HEK293 (cell line): ENCODE results near the gene GDF7.

Source experiments
- CTCF ChIP-seq: fragments of 450-650 bp; formaldehyde crosslinking; IDR thresholded peaks from 2 replicates; pipeline ENCODE4 v1.5.1; 2016; ENCODE audit warnings: missing biosample characterization, missing genetic modification characterization
- GLIS2 ChIP-seq: fragments of 450-650 bp; formaldehyde crosslinking; IDR thresholded peaks from 2 replicates; pipeline ENCODE4 v1.5.1; 2016; ENCODE audit warnings: missing biosample characterization, missing genetic modification characterization
- HOXC10 ChIP-seq: sonication (generic); formaldehyde crosslinking; IDR thresholded peaks from 2 replicates; pipeline ENCODE4 v1.8.1; 2023; ENCODE audit warnings: mild to moderate bottlenecking, missing genetic modification reagents
- MYNN ChIP-seq: fragments of 450-650 bp; formaldehyde crosslinking; IDR thresholded peaks from 2 replicates; pipeline ENCODE4 v1.5.1; 2016; ENCODE audit warnings: missing biosample characterization, missing genetic modification characterization, borderline replicate concordance
- YY1 ChIP-seq: fragments of 450-650 bp; formaldehyde crosslinking; IDR thresholded peaks from 2 replicates; pipeline ENCODE4 v1.5.1; 2018; ENCODE audit warnings: missing biosample characterization, missing genetic modification characterization
- ZBTB26 ChIP-seq: fragments of 450-650 bp; formaldehyde crosslinking; optimal IDR thresholded peaks from 2 replicates; pipeline ENCODE3; 2016; ENCODE audit warnings: missing biosample characterization, mild to moderate bottlenecking, missing genetic modification characterization
- ZBTB7A ChIP-seq: fragments of 450-650 bp; formaldehyde crosslinking; IDR thresholded peaks from 2 replicates; pipeline ENCODE4 v1.5.1; 2016; ENCODE audit warnings: low read depth, missing biosample characterization, missing genetic modification characterization
- ZNF24 ChIP-seq: fragments of 450-650 bp; formaldehyde crosslinking; IDR thresholded peaks from 2 replicates; pipeline ENCODE4 v1.5.1; 2016; ENCODE audit warnings: missing biosample characterization, missing genetic modification characterization
- ZNF266 ChIP-seq: fragments of 450-650 bp; formaldehyde crosslinking; IDR thresholded peaks from 2 replicates; pipeline ENCODE4 v1.5.1; 2016; ENCODE audit warnings: missing biosample characterization, missing genetic modification characterization, low read depth
- ZNF501 ChIP-seq: fragments of 450-650 bp; formaldehyde crosslinking; IDR thresholded peaks from 2 replicates; pipeline ENCODE4 v1.5.1; 2016; ENCODE audit warnings: missing biosample characterization, missing genetic modification characterization
- ZNF792 ChIP-seq: fragments of 450-650 bp; formaldehyde crosslinking; IDR thresholded peaks from 2 replicates; pipeline ENCODE4 v1.5.1; 2016; ENCODE audit warnings: missing biosample characterization, missing genetic modification characterization
- ZSCAN18 ChIP-seq: fragments of 450-650 bp; formaldehyde crosslinking; IDR thresholded peaks from 2 replicates; pipeline ENCODE4 v1.5.1; 2016; ENCODE audit warnings: missing biosample characterization, missing genetic modification characterization
- TF ChIP-seq, protein P1 (sequence below): fragments of 450-650 bp; formaldehyde crosslinking; IDR thresholded peaks from 2 replicates; pipeline ENCODE4 v1.5.1; 2016; ENCODE audit warnings: missing biosample characterization, missing genetic modification characterization

GRCh38 chr2:20728114-20728758, 61.3 kb downstream of the GDF7 start:
- TF ChIP-seq CTCF (tag by site-specific recombination) (no peak), ZSCAN18 (no peak), GLIS2 (tag by site-specific recombination) (no peak), ZBTB26 (no peak), ZNF501 (tag by site-specific recombination) (no peak), ZNF792 (tag by site-specific recombination) (no peak), ZNF266 (tag by site-specific recombination) (no peak), HOXC10 (CRISPR knock-in tag) (no peak), YY1 (tag by site-specific recombination) (no peak), MYNN (tag by site-specific recombination) (no peak), ZNF24 (tag by site-specific recombination) (no peak), ZBTB7A (tag by site-specific recombination) (no peak)
- TF ChIP-seq, protein P1, sequence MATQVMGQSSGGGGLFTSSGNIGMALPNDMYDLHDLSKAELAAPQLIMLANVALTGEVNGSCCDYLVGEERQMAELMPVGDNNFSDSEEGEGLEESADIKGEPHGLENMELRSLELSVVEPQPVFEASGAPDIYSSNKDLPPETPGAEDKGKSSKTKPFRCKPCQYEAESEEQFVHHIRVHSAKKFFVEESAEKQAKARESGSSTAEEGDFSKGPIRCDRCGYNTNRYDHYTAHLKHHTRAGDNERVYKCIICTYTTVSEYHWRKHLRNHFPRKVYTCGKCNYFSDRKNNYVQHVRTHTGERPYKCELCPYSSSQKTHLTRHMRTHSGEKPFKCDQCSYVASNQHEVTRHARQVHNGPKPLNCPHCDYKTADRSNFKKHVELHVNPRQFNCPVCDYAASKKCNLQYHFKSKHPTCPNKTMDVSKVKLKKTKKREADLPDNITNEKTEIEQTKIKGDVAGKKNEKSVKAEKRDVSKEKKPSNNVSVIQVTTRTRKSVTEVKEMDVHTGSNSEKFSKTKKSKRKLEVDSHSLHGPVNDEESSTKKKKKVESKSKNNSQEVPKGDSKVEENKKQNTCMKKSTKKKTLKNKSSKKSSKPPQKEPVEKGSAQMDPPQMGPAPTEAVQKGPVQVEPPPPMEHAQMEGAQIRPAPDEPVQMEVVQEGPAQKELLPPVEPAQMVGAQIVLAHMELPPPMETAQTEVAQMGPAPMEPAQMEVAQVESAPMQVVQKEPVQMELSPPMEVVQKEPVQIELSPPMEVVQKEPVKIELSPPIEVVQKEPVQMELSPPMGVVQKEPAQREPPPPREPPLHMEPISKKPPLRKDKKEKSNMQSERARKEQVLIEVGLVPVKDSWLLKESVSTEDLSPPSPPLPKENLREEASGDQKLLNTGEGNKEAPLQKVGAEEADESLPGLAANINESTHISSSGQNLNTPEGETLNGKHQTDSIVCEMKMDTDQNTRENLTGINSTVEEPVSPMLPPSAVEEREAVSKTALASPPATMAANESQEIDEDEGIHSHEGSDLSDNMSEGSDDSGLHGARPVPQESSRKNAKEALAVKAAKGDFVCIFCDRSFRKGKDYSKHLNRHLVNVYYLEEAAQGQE (tag by site-specific recombination): no peak
